HUES48 (cell line): ENCODE data around the gene BOLA1.
"Not testable (repeated sequence)": the region's sequence is repeated elsewhere in the genome, so short reads cannot be mapped to it uniquely, and the experiment has no call there.

ENCODE experiments used
- H3K27ac ChIP-seq: one replicate; pipeline ENCODE4 v1.7.0; 2013; ENCODE audit warnings: low read depth, low read length, inconsistent platforms
- H3K27me3 ChIP-seq: 2 replicates; pipeline ENCODE4 v1.6.1; 2013; ENCODE audit warnings: mild to moderate bottlenecking, low read length; ENCODE audit not compliant: control insufficient read depth, insufficient read depth
- H3K36me3 ChIP-seq: 2 replicates; pipeline ENCODE4 v1.6.1; 2013; ENCODE audit warnings: low read length; ENCODE audit not compliant: control insufficient read depth, insufficient read depth
- H3K4me1 ChIP-seq: 2 replicates; pipeline ENCODE4 v1.6.1; 2013; ENCODE audit warnings: mild to moderate bottlenecking, low read length; ENCODE audit not compliant: control insufficient read depth, insufficient read depth
- H3K4me3 ChIP-seq: 2 replicates; pipeline ENCODE4 v1.5.1; 2013; ENCODE audit warnings: mild to moderate bottlenecking, low read depth, low read length
- H3K9ac ChIP-seq: 2 replicates; pipeline ENCODE4 v1.6.1; 2013; ENCODE audit warnings: mild to moderate bottlenecking, low read depth, low read length, moderate library complexity
- H3K9me3 ChIP-seq: 2 replicates; pipeline ENCODE4 v1.6.1; 2013; ENCODE audit warnings: low read length; ENCODE audit not compliant: control insufficient read depth, insufficient read depth

The BOLA1 gene, protein sequence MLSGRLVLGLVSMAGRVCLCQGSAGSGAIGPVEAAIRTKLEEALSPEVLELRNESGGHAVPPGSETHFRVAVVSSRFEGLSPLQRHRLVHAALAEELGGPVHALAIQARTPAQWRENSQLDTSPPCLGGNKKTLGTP

DNA sequence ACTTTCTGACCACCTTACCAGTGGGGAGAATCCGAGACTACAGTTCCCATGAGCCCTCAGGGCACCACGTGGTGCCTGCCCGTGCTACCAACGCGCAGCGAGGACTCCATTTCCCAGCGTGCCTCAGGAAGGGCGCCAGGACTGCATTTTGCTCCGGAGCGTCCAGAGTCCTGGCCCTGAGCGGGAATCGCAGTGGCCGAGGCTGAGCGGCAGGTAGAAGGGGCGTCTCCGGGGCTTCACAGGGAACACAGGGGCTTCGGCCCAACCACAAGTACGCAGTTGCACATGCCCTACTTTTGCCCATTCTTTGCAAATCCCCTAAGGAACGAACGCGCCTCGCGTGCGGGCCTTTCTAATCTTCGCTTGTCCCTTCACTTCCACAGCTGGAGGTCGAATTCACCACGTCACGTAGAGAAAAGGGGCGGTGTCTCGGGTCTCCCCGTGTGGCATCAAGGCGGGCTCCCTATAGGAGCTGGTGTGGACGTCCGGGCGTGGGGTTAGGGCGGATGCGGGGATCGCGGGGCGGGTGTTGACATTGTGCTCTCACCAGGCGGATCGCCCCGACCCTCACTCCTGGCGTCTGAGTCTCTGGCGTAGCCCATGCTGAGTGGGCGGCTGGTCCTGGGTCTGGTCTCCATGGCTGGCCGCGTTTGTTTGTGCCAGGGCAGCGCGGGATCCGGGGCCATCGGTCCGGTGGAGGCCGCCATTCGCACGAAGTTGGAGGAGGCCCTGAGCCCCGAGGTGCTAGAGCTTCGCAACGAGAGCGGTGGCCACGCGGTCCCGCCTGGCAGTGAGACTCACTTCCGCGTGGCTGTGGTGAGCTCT, at the start of gene BOLA1:
TSS of gene BOLA1 (plus strand) at position 109 of the 825 bp plus-strand sequence. CDS start at position 601, 492 bp downstream.
- H3K9ac ChIP-seq, result peak within 1 kb of the TSS; percentile 75
- H3K27me3 ChIP-seq, result no peaks in the 10 kb centered on the region
- no peaks in the 10 kb centered on the region for H3K9me3 ChIP-seq
- H3K27ac ChIP-seq, result peak within 1 kb of the TSS; percentile 53
- H3K4me1 ChIP-seq, result no peaks in the 10 kb centered on the region
- peak within 1 kb of the TSS; percentile 72 for H3K4me3 ChIP-seq
- H3K36me3 ChIP-seq, result peaks cover 3% of the 10 kb centered on the region; the same call in 1 of the 2 replicates

DNA sequence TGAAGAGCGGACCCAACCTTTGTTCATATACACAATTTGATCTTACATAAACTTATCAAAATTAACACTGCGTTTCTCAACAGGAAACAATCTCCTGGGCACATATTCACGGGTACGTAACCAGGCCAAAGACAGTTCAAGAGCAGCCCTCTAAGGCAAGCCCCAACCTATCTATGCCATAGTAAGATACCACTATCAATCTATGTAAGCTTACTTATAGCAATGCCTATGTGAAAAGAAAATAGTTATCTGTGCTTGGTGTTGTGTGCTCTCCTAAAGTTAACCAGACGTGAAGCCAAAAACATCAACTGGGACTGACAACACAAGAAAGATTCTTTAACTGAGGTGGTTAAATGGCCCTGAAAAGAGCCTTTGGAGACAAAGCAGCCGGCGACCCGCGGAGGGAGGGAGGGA, 49.4 kb upstream of the BOLA1 start:
- H3K9ac ChIP-seq, result peak overlapping the region; percentile 99
- H3K9me3 ChIP-seq, result no peaks in the 10 kb centered on the region
- no peaks in the 10 kb centered on the region for H3K27me3 ChIP-seq
- peaks cover 41% of the 10 kb centered on the region for H3K4me1 ChIP-seq
- H3K4me3 ChIP-seq, result peak overlapping the region; percentile 100
- H3K36me3 ChIP-seq, result 0 out of 2 replicates have a peak, but pooled peaks cover 5% of the 10 kb centered on the region
- H3K27ac ChIP-seq, result peak overlapping the region; percentile 87

DNA sequence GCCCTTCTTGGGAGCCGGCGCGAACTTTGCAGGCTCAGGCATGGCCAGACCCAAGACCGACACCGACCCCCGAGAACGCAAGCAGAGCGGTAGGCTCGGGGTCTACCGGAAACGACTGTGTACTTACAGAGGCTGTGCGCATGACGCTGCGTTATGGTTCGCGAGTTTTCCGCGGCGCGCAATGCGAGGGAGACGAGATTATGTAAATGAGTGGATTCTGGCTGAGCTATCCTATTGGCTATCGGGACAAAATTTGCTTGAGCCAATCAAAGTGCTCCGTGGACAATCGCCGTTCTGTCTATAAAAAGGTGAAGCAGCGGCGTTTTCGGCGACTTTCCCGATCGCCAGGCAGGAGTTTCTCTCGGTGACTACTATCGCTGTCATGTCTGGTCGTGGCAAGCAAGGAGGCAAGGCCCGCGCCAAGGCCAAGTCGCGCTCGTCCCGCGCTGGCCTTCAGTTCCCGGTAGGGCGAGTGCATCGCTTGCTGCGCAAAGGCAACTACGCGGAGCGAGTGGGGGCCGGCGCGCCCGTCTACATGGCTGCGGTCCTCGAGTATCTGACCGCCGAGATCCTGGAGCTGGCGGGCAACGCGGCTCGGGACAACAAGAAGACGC, 48.5 kb upstream of the BOLA1 start:
- not testable (repeated sequence) for H3K36me3 ChIP-seq, H3K4me3 ChIP-seq

DNA sequence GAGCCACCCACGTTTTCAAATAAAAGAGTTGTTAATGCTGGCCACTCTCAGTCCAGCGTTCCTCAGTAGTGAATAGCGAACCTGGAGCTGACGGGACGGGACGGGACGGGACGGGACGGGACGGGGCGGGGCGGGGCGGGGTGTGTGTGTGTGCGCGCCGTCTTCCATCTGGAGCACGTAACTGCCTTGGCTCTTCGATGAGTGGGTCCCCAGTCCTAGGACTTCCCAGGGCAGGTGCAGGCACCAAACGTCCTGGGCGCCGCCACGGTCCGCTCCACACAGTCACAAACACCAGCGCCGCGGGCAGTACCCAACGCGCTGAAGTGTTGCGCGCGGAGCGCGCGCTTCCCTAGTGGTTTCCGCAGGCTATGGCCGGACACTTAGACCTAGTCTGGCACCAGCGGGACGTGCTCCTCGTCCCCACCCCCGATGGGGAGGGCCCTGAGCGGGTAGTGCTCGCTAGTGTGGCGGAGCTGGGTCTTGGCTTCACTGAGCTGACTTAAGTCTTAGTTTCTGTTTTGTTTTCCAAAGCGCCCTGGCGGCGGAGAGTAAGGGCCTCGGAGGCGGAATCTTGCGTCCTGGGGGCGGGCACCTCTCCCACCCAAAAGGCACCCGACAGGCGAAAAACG, 47.7 kb upstream of the BOLA1 start:
- not testable (repeated sequence) for H3K36me3 ChIP-seq, H3K9me3 ChIP-seq, H3K4me3 ChIP-seq, H3K27me3 ChIP-seq, H3K9ac ChIP-seq, H3K27ac ChIP-seq
- H3K4me1 ChIP-seq, result peaks cover 23% of the 10 kb centered on the region

More for the DNA sequence above, 48.5 kb upstream of the BOLA1 start:
- H3K27ac ChIP-seq, H3K27me3 ChIP-seq, H3K9ac ChIP-seq, H3K9me3 ChIP-seq: not testable (repeated sequence)
- H3K4me1 ChIP-seq, result peaks cover 32% of the 10 kb centered on the region

DNA sequence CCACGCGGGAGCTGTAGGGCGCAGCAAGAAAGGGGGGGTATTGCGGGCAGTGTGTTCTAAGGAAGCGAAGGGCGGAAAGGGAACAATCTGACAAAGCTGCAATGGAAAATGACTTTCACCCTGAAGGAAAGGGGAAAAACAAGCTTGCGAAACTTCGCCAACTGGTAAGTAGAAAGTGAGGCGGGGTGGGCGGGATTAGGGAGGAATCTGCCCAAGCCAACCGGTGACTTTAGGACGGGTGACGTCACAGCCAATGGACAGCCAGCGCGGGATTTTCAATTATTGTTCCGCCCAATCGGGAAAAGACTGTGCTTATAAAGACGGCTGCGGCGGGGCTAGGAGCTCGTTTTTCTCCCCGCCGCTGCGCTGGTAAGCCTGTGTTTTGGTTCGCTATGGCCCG, 47.1 kb upstream of the BOLA1 start:
- H3K27ac ChIP-seq, H3K27me3 ChIP-seq, H3K36me3 ChIP-seq, H3K9me3 ChIP-seq, H3K9ac ChIP-seq, H3K4me3 ChIP-seq: not testable (repeated sequence)
- H3K4me1 ChIP-seq, result peaks cover 18% of the 10 kb centered on the region

DNA sequence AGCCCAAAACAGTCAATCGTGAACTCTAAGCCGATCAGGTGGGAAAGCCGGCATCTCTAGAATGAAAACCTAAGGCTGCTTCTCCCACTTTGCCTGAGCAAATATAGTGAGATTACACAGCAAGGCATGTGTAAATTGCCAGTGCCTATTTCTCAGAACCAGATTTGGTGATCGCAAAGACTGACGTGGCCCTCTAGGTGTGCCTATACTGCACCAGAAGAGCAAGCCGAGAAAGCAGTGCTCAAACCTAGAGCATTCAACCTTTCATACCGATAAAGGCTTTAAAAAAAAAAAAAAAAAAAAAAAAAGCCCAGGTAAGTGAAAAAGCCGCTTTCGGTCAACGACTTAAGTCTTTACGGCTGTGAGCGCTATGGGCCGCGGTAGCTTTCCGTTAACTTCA, 39.1 kb upstream of the BOLA1 start:
- H3K4me1 ChIP-seq, H3K9me3 ChIP-seq, H3K4me3 ChIP-seq, H3K27ac ChIP-seq, H3K36me3 ChIP-seq, H3K9ac ChIP-seq, H3K27me3 ChIP-seq: not testable (repeated sequence)

DNA sequence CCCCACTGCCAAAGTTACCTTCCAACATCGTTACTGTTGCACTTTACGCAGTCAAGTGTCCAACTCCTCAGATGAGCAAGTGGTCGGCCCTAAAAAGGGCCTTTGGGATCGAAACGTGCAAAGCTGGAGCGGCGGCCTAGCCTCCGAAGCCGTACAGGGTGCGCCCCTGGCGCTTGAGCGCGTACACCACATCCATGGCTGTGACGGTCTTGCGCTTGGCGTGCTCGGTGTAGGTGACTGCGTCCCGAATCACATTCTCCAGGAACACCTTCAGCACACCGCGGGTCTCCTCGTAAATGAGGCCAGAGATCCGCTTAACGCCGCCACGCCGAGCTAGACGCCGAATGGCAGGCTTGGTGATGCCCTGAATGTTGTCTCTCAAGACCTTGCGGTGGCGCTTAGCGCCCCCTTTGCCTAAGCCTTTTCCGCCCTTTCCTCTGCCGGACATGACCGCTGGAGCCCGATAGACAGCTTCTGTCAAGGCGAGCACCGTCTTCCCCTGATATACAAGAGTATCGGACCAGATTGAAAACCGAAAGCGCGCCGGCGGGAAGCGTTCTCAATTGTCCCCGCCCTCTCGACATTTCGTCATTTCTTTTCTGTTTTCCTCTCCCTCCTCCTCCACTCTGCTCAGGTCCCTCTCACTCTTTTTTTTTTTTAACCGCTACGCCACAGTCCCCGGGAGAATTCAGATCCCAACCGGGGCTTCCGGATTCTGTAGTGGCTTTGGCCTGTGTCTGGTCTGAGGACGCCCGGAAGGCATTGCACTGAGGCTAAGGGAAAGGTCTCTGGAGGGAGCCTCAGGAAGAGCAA, 38.5 kb upstream of the BOLA1 start:
- H3K27me3 ChIP-seq, H3K4me3 ChIP-seq, H3K27ac ChIP-seq, H3K36me3 ChIP-seq, H3K4me1 ChIP-seq, H3K9ac ChIP-seq, H3K9me3 ChIP-seq: not testable (repeated sequence)

DNA sequence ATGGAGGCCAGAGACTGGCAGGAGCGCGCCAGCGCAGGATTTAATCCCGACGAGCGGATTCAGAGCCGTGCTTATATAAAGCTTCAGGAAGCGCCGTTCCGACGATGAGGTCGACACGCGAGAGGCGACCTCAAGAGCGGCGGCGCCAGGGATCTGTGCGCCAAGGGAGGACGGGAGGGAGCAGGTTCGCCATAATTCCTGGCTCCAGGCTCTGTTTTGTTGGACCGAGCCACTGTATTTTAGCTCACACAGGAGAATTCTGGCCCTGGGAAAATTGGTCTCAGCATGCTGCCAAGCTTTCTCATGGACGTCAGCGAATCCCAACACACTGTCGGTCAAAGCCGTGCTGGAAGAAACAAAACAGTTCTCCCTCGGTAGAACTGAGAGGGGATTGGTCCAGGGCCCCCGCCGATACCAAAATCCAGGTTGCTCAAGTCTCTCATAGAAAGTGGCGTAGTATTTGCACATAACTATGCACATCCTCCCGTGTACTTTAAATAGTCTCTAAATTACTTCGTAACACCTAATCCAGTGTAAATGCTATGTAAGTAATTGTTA, 37.8 kb upstream of the BOLA1 start:
- not testable (repeated sequence) for H3K9me3 ChIP-seq, H3K36me3 ChIP-seq, H3K9ac ChIP-seq, H3K27ac ChIP-seq, H3K4me3 ChIP-seq, H3K4me1 ChIP-seq, H3K27me3 ChIP-seq

DNA sequence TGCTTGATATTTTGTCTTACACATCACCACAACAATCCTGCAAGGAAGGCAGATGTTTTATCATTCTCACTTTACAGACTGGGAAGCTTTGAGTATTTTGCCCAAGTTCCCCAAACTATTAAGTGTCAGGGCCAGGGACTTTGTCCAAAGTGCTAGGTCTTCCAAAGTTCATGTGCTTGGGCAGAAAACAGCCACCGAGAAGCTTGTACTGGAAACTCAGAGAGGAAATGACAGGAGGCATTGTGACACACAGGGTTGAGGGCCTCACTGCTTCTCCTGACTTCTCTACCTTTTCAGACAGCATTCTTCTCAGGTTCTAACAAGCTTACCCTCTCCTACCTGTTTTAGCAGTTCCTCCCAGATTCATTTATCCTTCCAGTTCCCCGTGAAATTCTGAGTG, 32.5 kb upstream of the BOLA1 start:
- not testable (repeated sequence) for H3K36me3 ChIP-seq, H3K9me3 ChIP-seq, H3K27ac ChIP-seq, H3K9ac ChIP-seq, H3K4me3 ChIP-seq, H3K4me1 ChIP-seq, H3K27me3 ChIP-seq

DNA sequence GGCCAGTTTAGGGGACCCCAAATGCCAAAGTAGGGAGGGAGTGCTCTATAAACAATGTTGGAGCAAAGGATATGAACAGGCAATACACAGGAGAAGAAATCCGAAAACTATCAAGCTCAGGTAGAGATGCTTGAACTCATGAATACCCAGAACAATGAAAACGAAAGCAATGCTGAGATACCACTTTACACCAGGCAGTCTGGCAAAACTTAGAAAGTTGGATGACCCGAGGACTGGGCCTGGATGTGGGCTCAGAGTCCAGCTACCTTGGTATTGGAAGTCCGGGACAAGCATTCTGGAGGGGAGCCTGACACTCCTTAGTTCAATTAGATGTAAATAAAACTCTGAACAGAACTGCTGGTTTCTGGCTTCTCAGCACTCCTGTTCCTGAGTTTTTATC, 26.3 kb upstream of the BOLA1 start:
- not testable (repeated sequence) for H3K4me1 ChIP-seq, H3K4me3 ChIP-seq, H3K36me3 ChIP-seq, H3K9me3 ChIP-seq, H3K9ac ChIP-seq, H3K27me3 ChIP-seq, H3K27ac ChIP-seq
